WERI-Rb-1 (cell line): ENCODE results near the gene PRL.

ENCODE experiments used
- DNase-seq: peaks from one replicate; pipeline ENCODE4 v3.0.0-alpha.2; 2020
- H3K27ac ChIP-seq: fragments of 250-450 bp; sonication (Bioruptor Pico); 2 replicates; pipeline ENCODE4 v1.5.1; 2020; ENCODE audit warnings: mild to moderate bottlenecking, moderate library complexity
- H3K27me3 ChIP-seq: fragments of 250-450 bp; sonication (Bioruptor Pico); 2 replicates; pipeline ENCODE4 v1.5.1; 2021; ENCODE audit warnings: mild to moderate bottlenecking, low read depth, moderate library complexity; ENCODE audit not compliant: insufficient read depth, severe bottlenecking
- H3K36me3 ChIP-seq: fragments of 250-450 bp; sonication (Bioruptor Pico); 2 replicates; pipeline ENCODE4 v1.5.1; 2020; ENCODE audit warnings: mild to moderate bottlenecking, moderate library complexity
- H3K4me3 ChIP-seq: 2 replicates; pipeline ENCODE4 v1.5.1; 2011; ENCODE audit warnings: low read depth, mild to moderate bottlenecking, control low read depth, low read length
- H3K9me3 ChIP-seq: fragments of 250-450 bp; sonication (Bioruptor Pico); 2 replicates; pipeline ENCODE4 v1.5.1; 2021; ENCODE audit warnings: mild to moderate bottlenecking, moderate library complexity; ENCODE audit not compliant: severe bottlenecking
- CTCF ChIP-seq: IDR thresholded peaks from 2 replicates; pipeline ENCODE4 v1.5.1; 2011; ENCODE audit warnings: low read depth, mild to moderate bottlenecking, control low read depth, inconsistent platforms, low read length

Gene PRL

GRCh38 chr6:22295145-22295544 is 1.7 kb downstream of the PRL start:
- H3K36me3 ChIP-seq = no peaks in the 10 kb centered on the region
- H3K4me3 ChIP-seq = no peak overlapping the region
- no peak overlapping the region for H3K27ac ChIP-seq
- no peaks in the 10 kb centered on the region for H3K27me3 ChIP-seq
- DNase-seq = no peak
- TF ChIP-seq CTCF = no peak
- no peaks in the 10 kb centered on the region for H3K9me3 ChIP-seq

GRCh38 chr6:22294301-22294700 is 2.5 kb downstream of the PRL start:
- Histone ChIP-seq H3K9me3 (no peaks in the 10 kb centered on the region), H3K36me3 (no peaks in the 10 kb centered on the region), H3K27ac (no peak overlapping the region), H3K4me3 (no peak overlapping the region), H3K27me3 (no peaks in the 10 kb centered on the region)
- DNase-seq = peak; percentile 36
- TF ChIP-seq CTCF = peak; percentile 11; the same call in 1 of the 2 replicates

- Histone ChIP-seq H3K36me3 (no peaks in the 10 kb centered on the region), H3K9me3 (no peaks in the 10 kb centered on the region), H3K27ac (no peak overlapping the region), H3K4me3 (no peak overlapping the region), H3K27me3 (no peaks in the 10 kb centered on the region)
- no peak for TF ChIP-seq CTCF
- no peak for DNase-seq
Observed at GRCh38 chr6:22290045-22290444, 6.8 kb downstream of the PRL start.

- DNase-seq = no peak
- Histone ChIP-seq H3K27ac (no peak overlapping the region), H3K27me3 (no peaks in the 10 kb centered on the region), H3K9me3 (no peaks in the 10 kb centered on the region), H3K36me3 (no peaks in the 10 kb centered on the region), H3K4me3 (no peak overlapping the region)
- TF ChIP-seq CTCF = no peak
Observed at GRCh38 chr6:22288721-22289120, 8.1 kb downstream of the PRL start.

- Histone ChIP-seq H3K36me3 (no peaks in the 10 kb centered on the region), H3K27ac (no peak overlapping the region), H3K4me3 (no peak overlapping the region), H3K9me3 (no peaks in the 10 kb centered on the region), H3K27me3 (no peaks in the 10 kb centered on the region)
- no peak for DNase-seq
- TF ChIP-seq CTCF = no peak
Observed at GRCh38 chr6:22284666-22285065, 12.2 kb downstream of the PRL start.

GRCh38 chr6:22281341-22282085 is 15.3 kb downstream of the PRL start:
- H3K9me3 ChIP-seq = no peaks in the 10 kb centered on the region
- no peak overlapping the region for H3K4me3 ChIP-seq
- no peak overlapping the region for H3K27ac ChIP-seq
- no peak for DNase-seq
- H3K27me3 ChIP-seq = no peaks in the 10 kb centered on the region
- TF ChIP-seq CTCF = no peak
- no peaks in the 10 kb centered on the region for H3K36me3 ChIP-seq
